ENCODE data around the gene MAP2.

The MAP2 gene

DNA sequence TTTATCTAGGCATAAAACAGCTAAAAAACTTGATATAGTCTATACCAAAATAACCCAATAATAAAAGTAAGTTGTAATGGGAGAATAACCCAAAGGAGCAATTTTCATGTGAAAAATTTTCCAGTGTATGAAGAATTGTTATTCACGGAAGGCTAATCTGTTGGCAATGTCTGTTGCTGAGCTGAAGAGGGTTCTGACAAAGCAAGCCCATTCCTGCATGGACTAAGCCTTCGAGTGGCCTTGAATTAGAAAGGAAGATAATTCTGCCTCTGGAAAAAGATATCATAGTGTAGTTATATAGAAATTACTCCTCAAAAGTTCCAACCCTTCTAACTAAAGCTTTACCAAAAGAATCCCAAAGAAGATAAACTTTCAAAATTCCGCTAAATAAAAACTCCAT is 101.5 kb downstream of the MAP2 start:
- no peak for DNase-seq (ENCODE audit: low spot score)
- FAIRE-seq, result no peak

DNA sequence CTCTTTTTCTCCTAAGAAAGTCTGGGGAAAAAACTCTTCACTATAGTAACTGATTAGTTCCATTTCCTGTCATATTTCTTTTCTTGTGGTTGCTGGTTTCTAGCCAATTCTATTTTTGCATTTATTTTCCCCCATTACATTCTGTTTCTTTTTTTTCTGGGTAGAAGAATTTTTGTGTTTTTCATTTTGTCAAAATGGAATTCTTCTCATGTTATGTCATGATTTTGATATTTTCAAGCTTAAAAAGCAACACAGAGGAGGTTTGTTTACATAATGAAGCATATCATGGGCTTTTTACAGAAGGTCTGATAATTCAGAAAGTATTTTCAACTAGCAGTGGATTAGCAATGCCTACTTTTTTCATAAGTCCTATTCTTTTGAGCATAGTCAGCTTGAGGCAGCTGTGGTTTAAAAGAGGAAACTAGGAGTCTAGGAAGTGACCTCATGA is 102.0 kb downstream of the MAP2 start:
- peak; percentile 26 for DNase-seq (ENCODE audit: low spot score)
- FAIRE-seq, result no peak

DNA sequence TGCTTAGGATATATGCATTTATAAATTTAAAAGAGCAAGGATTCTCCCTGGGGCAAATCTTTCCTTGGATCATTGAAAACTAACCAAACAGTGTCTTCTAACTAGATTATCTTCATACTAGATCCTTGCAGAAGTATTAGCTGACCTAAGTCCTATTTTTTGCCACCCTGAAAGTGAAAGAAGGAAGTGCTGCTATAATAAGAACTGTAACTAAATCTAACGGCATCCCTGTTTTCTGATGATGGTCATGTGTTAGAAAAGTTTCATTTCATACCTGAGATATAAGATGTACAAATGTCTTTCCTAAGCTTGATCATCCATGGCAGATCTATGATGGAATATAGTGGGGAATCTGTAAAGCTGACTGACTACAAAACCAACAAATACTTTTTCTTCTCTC is 102.7 kb downstream of the MAP2 start:
- FAIRE-seq (no peak), DNase-seq (ENCODE audit: low spot score) (no peak)

DNA sequence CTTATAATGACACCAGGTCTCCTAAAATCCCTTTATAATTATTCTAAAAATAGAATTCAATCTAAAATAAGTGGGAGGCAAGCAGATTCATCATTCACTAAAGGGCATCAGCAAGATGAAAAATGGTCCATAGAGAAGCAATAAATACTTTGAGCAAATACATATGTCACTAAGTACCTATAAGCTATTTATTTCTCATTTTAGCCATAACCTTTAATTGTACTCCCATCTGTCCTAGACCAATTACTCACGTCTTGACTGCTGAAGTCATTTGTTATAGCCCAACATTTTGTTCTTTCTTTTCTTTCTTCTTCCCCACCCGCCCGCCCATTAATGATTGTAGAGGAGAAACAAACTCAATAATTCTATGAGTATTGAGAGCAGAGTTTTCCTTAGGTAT is 105.7 kb downstream of the MAP2 start:
- no peak for FAIRE-seq
- no peak for DNase-seq (ENCODE audit: low spot score)

DNA sequence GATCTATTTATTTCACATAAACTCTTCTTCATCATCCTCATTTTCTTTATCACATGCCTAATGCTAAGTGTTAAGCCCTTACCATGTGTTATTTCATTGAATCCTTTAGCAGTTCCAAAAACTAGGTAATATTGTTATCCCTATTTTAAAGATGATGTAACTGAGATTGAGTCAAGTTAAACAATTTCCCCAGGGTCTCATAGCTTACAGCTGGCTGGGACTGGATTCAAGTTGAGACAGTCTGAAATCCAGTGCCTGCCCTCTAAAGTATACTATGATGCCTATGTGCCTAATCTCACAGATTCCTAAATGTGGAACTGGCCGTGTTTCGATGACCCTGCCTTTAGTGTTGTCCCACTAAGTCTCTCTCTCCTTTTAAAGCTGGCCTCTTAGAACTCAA is 108.5 kb downstream of the MAP2 start:
- FAIRE-seq (no peak), DNase-seq (ENCODE audit: low spot score) (no peak)

DNA sequence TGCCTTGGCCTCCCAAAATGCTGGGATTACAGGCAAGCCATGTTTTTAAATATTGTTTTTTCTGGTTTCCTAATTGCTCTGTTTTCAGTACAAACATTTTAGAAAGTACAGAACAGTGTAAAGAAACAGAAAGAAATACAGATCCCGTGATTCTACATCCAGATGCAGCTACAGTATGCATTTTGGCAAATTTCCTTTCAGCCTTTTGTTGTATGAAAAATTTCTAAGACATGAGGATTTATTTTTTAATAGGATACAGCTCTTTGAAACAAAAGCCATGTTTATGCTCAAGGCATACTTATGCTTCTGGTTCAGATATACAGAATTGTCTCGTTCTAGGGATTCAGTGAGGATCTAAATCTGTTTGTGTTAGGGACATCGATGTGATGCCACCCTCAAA is 109.5 kb downstream of the MAP2 start:
- FAIRE-seq (no peak), DNase-seq (ENCODE audit: low spot score) (no peak)

DNA sequence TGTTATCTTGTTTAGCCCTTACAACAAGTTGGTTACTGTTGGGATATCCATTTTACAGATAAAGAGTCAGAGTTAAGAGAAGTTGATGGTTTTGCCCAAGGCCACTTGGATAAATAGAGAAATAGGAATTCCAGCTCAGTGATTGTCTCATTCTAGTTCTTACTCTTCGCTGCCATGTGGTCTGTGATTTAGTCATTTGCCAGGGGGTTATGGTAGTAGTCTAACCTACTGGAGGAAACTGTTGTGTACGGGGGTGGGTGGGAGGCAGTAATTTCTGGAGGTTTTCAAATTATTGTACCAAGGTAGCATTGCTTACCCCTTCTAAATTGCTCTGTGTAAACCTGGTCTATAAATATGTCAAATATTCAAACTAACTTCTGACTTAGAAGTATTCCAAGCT is 110.4 kb downstream of the MAP2 start:
- FAIRE-seq (no peak), DNase-seq (ENCODE audit: low spot score) (no peak)

DNA sequence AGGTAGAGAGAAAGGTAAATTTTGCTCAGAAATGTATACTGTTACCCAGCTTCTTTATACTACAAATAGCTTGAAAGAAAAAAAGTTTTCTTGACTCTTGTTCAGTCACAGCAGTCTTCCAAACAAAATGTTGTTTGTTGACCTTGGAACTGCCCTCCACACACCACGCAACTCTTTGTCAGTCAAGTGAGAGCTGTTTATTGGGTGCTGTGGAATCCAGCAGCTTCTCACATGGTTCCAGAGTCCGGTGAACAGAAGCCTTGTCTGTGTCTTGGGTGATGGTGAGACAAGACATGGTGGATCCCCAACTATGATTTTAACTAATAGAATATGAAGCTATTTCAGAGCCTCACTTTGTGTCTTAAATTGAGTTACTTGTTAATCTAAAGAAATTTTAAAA is 112.5 kb downstream of the MAP2 start:
- DNase-seq (ENCODE audit: low spot score) (no peak), FAIRE-seq (no peak)

DNA sequence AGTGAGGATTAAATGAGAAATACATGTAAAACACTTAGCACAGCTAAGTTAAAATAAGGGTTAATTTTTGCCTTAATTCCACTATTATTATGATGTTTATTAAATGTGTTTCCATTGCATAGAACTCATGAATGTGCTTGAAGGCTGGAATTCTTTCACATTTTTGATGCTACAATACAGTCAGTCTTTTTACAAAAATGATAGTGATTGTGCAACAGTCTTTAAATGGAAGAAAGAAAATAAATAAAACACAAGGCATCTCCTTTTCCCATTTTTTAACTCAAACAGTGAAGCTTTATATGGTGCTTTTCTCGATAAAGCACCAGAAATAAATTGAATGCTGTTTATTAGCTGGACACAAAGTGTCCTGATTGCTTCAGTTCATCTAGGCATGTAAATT is 123.9 kb downstream of the MAP2 start:
- FAIRE-seq (no peak), DNase-seq (ENCODE audit: low spot score) (no peak)

DNA sequence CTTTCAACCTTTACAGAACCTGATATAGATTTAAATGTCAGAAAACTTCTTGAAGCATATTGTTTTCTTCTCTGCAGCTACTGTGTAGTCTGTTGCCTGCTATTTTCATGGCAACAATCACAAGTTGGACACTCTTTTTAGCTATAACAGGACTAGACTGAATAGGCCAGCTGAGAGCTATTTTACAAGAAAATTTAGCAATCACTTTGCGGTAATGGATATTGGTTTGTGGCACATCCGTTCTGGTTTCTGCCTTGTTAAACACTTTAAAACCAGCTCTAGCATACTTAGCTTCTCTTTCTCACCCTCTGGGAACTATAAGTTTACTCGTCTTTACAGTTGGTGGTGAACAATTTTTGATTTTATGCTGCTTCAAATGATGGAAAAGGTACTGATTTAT is 125.7 kb downstream of the MAP2 start:
- no peak for FAIRE-seq
- DNase-seq (ENCODE audit: low spot score), result no peak

DNA sequence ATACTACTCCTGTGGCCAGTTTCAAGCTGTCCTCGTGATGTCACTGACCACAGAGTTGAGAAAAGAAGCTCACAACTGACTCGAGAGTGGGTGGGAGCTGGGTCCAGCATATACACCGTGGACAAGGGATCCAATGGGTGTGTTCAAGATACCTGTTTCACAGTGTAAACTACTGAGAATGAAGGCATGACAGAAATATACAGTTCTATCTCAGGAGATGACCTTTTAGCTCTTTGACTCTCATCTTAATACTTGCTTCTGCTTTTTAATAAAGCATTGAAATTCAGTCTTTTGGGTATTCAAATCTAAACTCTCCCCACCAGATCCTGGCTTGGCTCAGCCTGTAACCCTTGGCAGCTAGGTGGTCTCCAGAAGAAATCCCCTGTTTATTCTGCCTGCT is 130.1 kb downstream of the MAP2 start:
- DNase-seq (ENCODE audit: low spot score), result no peak
- no peak for FAIRE-seq

DNA sequence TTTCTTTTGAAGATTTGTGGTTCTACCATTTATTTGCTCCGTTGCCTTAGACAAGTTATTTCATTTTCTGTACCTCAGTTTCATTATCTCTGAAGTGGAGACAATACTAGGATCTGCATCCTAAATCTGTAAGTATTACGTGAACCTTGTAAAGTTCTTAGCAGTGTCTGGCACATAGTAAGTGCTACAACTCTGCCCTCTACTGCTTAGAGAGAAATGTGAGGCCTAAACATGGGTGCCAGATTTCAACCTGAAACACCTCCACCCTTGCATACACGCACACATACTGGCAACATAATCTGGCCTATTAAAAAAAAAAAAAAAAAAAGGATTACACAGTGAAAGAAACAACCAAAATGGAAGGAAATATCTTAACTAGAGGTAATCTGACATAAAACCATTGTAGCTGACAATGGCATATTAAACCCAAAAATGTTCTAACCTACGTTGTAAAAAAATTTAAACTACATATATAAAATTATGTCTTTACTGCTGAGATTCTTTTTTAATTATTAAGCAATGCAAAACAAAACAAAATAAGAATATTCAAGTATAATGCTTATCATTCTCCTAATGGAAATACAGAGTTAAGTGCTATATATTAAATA is 132.6 kb downstream of the MAP2 start:
- DNase-seq (ENCODE audit: low spot score) (peak; percentile 17), FAIRE-seq (no peak)

DNA sequence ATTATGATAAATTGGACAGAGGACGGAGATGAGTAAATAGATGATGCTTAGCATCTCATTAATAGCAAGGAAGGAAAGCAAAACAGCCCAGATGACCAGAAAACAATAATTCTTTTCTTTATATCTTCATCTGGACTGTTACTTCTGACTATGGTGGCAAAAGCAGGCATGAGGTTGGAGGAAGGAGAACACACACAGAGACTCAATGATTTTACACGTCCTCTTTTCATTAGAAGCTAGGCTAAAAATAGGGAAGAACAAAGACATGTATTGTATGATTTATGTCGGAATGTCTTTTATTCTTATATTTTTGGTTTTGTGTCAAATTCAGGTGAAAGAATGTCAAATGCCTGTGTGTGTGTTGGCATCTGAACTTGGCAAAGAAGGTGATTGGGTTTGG is 137.1 kb downstream of the MAP2 start:
- no peak for FAIRE-seq

DNA sequence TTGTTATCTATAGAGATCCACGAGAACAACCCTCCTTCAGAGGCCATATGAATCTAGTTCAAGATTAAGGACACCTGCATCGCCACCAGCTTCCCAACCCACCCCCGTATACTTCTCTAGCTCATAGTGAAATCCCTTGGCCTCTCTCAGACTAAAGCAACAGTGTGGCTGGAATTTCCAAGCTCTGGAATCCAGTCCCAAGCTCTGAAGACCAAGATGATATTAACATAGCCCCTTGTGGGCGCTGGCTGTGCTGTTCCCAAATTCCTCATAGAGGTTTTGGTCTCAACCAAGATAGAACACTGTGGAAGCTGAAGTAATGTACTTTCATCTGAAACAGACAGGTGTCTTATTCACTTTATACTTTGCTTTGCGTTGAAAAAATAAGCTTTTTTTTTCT is 139.6 kb downstream of the MAP2 start:
- DNase-seq (ENCODE audit: low spot score), result no peak

More for the DNA sequence above, 137.1 kb downstream of the MAP2 start:
- no peak for DNase-seq (ENCODE audit: low spot score)

DNA sequence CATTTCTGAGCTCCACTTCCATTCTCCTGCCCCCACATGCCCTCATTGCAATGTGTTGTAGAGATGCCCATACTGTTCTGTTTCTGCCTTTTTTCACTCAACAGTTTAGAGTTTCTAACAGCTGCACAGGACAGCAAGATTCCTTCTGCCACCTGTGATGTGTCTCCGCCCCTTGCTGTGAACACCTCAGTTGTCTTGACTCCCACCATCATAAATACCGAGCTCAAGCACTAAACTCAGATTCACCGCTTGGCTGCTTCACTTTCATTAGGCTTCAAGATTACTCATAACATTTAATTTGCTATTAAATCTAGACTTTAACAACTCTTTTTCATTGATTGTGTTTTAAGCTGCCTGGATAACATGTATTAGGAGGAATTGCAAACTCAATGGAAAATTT is 141.0 kb downstream of the MAP2 start:
- DNase-seq (ENCODE audit: low spot score), result no peak
- FAIRE-seq, result no peak

More for the DNA sequence above, 139.6 kb downstream of the MAP2 start:
- FAIRE-seq, result no peak

DNA sequence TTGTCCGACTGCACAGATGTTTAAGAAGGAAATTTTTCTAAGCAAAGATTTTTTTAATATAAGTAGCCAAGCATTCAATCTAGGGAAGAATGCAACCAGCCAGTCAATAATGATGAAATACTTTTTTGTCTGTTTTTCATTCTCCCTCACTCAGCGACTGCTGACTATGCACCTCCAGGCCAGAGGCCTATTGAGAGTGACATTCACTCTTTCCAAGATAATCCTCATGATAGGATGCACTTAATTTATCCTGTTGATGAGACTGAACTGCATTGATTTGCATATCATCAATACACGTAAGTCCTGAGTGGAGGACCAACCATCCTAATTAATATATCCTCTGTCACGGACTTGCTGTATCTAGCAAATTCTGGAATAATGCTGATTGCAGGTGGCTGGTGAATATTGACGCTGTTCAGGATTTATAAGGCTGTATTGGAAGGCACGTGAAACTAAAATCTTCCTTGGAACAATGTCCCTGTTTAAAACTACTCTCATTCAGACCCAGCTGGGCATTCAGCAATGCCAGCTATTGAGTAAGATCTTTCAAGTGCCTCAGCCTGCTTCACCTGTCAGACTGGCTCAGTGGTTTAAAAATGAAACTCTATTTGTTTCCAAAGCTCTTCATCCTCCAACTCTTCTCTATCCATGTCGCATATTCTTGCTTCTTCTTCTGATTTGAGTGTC is 142.2 kb downstream of the MAP2 start:
- FAIRE-seq (no peak), DNase-seq (ENCODE audit: low spot score) (no peak)

DNA sequence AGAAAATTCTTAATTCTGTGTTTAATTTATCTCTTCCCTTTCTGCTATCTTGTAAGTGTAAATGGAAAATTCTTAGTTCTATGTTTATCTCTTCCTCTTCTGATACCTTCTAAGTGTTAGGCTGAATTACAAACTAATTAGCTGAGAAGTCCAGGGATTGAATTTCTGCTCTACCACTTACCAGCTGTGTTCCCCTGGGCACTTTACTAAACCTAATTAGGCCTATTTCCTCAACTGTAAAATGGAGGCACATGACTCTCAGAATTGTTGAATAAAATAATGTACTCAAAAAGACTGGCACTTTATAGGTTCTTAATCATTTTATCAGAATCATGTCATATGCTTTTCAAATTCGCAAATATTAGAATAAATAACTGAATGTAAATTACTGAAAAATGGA is 146.3 kb downstream of the MAP2 start:
- DNase-seq (ENCODE audit: low spot score), result no peak
- no peak for FAIRE-seq

DNA sequence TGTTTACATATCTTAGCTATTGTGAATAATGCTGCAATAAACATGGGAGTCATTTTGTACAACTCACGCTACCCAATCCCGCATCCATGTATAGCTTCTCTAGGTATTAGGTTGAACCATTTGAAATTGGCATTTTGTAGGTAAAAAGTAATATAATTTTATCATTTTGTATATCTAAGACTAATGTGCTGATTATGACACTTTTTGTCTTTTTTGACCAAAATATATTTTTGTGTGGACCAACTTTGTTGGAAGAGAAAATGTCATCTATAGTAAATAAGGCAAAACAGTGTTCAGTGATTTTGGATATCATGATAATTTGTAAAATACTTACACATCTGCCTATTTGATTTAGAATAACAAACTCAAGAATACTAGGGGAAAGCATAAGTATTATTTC is 150.7 kb downstream of the MAP2 start:
- FAIRE-seq (no peak), DNase-seq (ENCODE audit: low spot score) (no peak)

DNA sequence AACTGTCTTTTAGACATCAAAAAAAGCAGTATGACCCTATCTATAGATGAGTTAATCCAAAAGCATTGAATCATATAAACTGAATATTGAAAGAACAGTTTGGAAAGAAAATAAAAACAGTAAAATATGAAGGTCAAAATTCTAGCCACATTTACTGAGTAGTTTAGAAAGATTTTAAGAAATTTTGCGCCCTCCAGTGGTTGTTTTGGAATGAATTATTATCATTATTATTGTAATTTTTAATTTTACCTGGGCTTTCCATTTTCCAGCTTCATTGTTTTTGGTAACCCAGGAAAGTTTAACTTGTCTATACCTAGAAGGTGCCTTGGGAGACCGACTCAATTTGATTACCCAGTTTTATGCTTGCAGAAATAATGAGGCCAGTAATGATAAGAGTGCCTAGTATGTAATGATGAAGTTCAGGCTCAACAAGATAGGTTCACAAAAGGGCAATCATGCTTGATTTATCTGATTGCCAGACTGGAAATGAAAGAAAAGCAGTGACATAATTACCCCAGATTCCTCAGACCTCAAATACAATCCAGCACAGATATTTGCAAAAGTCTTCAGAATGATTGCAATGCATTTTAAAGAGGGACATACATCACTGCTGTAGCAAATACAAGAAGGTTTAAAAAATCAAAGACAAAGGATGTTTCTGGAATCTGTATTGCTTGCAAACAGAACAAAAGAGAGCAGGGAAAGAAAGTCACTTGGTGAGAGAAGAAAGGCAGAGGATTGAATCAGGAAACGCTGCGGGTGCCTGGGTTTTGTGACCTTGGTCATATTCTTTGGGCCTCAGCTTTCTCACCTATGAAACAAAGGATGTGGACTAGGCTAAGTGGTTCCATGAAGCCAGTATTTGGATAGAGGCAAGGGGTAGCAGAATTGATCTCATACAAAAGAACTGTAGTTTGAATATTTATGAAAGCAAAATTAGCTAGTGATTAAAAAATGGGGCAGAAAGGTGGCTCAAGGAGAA is 153.8 kb downstream of the MAP2 start:
- no peak for FAIRE-seq
- no peak for DNase-seq (ENCODE audit: low spot score)

DNA sequence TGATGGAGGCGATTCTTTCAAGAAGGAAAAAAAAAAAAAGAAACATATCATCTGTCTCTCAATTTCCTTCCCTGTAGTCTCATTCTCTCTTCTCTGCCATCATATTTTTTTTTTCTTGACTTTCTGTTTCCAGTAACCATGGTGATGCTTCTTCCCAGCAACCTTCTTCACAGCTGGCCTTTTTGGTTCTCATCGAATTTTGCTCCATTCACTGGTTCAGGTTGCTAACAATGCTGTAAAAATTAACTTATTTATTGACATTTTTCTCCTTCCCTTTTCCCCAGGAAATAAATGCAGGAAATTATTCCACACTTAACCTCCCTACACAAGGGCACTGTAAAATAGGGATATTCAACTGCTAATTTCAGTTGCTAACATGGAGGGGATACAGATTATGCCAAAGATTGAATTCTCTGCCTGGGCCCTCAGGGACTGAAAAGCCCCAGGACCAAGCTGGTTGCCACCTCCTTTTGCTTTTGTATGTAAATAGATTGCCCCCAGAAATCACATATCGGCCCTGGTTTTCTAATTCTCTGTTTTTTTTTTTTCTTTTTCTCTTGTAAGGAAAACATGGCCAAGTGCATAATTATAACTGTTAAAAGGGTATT is 154.7 kb downstream of the MAP2 start:
- FAIRE-seq (no peak), DNase-seq (ENCODE audit: low spot score) (no peak)

DNA sequence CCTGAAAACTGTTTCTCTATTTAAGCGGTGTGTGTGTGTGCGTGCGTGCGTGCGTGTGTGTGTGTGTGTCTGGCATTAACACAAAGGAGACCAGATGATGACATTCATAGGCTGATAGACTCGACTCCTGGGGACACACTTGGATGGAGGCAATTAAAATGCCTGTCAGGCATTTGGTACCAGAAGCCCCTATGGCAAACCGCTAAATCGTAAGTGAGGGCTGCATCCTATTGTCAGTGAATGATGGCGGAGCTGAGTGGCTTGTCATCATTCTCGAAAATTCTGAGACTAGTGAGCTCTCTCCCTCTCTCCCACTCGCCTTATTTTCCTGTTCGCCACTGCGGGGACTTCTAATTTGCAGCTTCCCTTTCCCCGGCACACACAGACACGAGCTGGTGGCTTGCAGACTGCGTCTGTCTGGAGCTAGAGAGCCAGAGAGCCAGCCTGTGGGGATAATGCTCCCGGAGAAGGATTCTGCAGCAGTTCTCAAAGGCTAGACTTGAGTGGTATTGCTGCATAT is 155.4 kb downstream of the MAP2 start:
- no peak for FAIRE-seq
- peak; percentile 26 for DNase-seq (ENCODE audit: low spot score)

DNA sequence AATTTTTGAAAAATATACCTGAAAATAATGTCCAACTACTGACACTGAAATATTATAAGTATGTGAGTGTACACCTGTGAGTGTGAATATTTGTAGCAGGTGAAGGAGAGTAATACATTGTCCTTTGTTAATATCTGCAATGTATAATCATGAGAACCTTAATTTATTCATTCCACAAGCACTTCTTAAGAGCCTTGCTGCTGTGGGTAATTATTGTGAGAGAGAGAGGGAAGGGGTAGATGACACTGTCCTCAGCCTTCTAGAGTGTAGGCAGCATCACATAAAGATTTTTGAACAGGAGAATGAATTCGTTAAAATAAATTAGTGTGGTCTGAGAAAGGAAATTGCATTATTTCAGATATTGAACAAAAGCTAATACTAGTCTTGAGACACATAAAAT is 157.2 kb downstream of the MAP2 start:
- FAIRE-seq, result no peak

More for the DNA sequence above, 157.2 kb downstream of the MAP2 start:
- DNase-seq (ENCODE audit: low spot score), result no peak
